ENCODE data around the gene DNAJB6.

Gene DNAJB6

GRCh38 chr7:157337316-157338149 is 729 bp downstream of the DNAJB6 start:
- no peak for TF ChIP-seq CTCF (IDR thresholded peaks at IDR 0.05; ENCODE audit: low read depth, low read length, missing control alignments)
- H3K4me3 ChIP-seq (ENCODE audit: low read depth, low read length): peak overlapping the region; percentile 86
- no peak for DNase-seq (ENCODE audit: low read depth)
- in situ Hi-C loops (cut with HindIII; ENCODE audit: low sequenced_read_pairs): loop anchor here (10.0 kb wide), 1 partner anchor 47 kb away; no protein-coding TSS in a partner anchor

GRCh38 chr7:157339777-157340677 is 3.2 kb downstream of the DNAJB6 start:
- in situ Hi-C loops (cut with HindIII; ENCODE audit: low sequenced_read_pairs): loop anchor here (10.0 kb wide), 1 partner anchor 45 kb away; no protein-coding TSS in a partner anchor
- TF ChIP-seq CTCF (IDR thresholded peaks at IDR 0.05; ENCODE audit: low read depth, low read length, missing control alignments): peak; percentile 95
- H3K4me3 ChIP-seq (ENCODE audit: low read depth, low read length): no peak overlapping the region
- peak; percentile 58 for DNase-seq (ENCODE audit: low read depth)

- no peak for TF ChIP-seq CTCF (IDR thresholded peaks at IDR 0.05; ENCODE audit: low read depth, low read length, missing control alignments)
- H3K4me3 ChIP-seq (ENCODE audit: low read depth, low read length): no peak overlapping the region
- in situ Hi-C loops (cut with HindIII; ENCODE audit: low sequenced_read_pairs): no loop called here
- peak; percentile 77 for DNase-seq (ENCODE audit: low read depth)
These were observed 10.6 kb downstream of the DNAJB6 start for GRCh38 chr7:157347217-157347904.

GRCh38 chr7:157348548-157348947 is 11.7 kb downstream of the DNAJB6 start:
- TF ChIP-seq CTCF (IDR thresholded peaks at IDR 0.05; ENCODE audit: low read depth, low read length, missing control alignments): no peak
- in situ Hi-C loops (cut with HindIII; ENCODE audit: low sequenced_read_pairs): no loop called here

GRCh38 chr7:157352516-157352915 is 15.7 kb downstream of the DNAJB6 start:
- in situ Hi-C loops (cut with HindIII; ENCODE audit: low sequenced_read_pairs): no loop called here
- TF ChIP-seq CTCF (IDR thresholded peaks at IDR 0.05; ENCODE audit: low read depth, low read length, missing control alignments): no peak
- no peak for DNase-seq (ENCODE audit: low read depth)
- no peak overlapping the region for H3K4me3 ChIP-seq (ENCODE audit: low read depth, low read length)

More at GRCh38 chr7:157348548-157348947, 11.7 kb downstream of the DNAJB6 start:
- no peak for DNase-seq (ENCODE audit: low read depth)
- H3K4me3 ChIP-seq (ENCODE audit: low read depth, low read length): no peak overlapping the region
